ENCODE data around the gene POLG2.
"Not testable (repeated sequence)": the region's sequence is repeated elsewhere in the genome, so short reads cannot be mapped to it uniquely, and the experiment has no call there.

Gene POLG2

DNA sequence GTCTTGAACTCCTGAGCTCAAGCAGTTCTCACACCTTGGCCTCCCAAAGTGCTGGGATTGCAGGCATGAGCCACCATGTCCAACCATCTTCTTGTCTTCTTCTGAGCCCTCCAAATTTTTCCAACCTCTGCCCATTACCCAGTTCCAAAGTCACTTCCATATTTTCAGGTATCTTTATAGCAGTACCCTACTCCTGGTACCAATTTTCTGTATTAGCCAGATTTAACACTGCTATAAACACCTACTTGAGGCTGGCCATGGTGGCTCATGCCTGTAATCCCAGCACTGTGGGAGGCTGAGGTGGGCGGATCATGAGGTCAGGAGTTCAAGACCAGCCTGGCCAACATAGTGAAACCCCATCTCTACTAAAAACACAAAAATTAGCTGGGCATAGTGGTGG lies 57.3 kb downstream of the POLG2 start:
- not testable (repeated sequence) for DNase-seq (ENCODE audit: low read depth)

DNA sequence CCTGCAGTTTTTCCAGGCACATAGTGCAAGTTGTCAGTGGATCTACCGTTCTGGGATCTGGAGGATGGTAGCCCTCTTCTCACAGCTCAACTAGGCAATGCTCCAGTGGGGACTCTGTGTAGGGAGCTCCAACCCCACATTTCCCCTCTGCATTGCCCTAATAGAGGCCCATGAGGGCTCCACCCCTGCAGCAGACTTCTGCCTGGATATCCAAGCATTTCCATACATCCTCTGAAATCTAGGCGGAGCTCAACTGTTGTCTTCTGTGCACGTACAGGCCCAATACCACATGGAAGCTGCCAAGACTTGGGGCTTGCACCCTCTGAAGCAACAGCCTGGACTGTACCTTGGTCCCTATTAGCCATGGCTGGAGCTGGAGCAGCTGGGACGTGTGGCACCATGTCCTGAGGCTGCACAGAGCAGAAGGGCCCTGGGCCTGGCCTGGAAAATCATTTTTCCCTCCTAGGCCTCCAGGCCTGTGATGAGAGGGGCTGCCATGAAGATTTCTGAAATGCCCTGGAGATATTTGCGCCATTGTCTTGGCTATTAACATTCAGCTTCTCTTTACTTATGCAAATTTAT lies 58.8 kb downstream of the POLG2 start:
- no peak for DNase-seq (ENCODE audit: low read depth)

DNA sequence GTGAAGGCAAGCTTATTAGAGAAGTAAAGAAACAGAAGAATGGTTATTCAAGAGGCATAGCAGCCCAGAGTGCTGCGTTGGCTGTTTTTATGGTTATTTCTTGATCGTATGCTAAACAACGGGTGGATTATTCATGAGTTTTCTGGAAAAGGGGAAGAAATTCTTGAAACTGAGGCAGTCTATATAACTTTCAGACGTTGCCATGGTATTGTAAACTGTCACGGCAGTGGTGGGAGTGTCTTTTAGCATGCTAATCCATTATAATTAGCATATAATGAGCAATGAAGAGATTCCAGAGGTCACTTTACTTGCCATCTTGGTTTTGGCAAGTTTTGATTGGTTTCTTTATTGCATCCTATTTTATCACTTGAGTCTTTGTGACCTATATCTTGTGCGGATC lies 65.3 kb downstream of the POLG2 start:
- no peak for DNase-seq (ENCODE audit: low read depth)

DNA sequence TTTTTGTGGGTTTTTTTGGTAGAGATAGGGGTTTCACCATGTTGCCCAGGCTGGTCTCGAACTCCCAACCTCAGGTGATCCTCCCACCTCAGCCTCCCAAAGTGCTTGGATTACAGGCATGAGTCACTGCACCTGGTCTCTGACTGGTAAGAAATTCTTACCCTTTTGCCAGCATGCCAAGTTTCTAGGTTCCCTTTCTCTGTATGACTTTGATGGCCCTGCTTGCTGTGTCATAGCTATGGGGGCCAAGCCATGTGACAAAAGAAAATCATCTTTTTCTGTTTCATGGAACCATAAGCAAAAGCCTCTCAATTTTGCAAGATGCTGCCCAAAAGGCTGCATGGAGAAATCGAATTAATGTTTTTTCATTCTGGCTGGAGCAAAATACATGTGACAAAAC lies 66.8 kb downstream of the POLG2 start:
- not testable (repeated sequence) for DNase-seq (ENCODE audit: low read depth)

DNA sequence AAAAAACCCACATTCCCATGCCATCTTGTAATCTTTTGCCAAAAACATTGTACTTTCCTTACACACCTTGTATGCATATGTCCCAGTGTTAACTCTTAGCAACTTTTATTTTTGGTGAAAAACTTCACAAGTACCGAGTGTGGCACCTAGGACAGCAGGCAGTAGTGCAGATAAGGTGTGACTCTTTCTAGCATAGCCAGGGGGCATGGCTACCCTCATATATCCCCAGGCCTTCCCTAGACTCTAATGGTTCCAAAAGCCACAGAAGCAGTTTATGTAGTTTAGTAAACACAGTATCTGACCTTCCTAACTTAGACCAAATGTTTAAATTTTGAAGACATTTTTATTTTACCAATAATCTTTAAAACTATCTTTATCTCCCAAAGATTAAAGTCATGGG lies 68.4 kb downstream of the POLG2 start:
- no peak for DNase-seq (ENCODE audit: low read depth)
